Breast epithelium (tissue), 3 donors: ENCODE data around the gene COTL1.

Experiments used
- POLR2A ChIP-seq: fragments of 450-650 bp; IDR thresholded peaks from one replicate; pipeline ENCODE4 v1.6.1; 2016; ENCODE audit warnings: antibody characterized with exemption, mild to moderate bottlenecking, moderate library complexity
- POLR2AphosphoS5 ChIP-seq, 3 donors: sonication (generic); formaldehyde crosslinking; IDR thresholded peaks; one replicate each; pipeline ENCODE4 v1.6.1; 2017; ENCODE audit warnings: antibody characterized with exemption in 3 of 3

- TF ChIP-seq POLR2A (no peak), POLR2AphosphoS5 (IDR thresholded peaks at IDR 0.05) (no peak)
These were observed 98.0 kb downstream of the COTL1 start for GRCh38 chr16:84519855-84520254.
